Measurements from ENCODE around the gene CLSTN1. TPM values are rescaled to one million over a fixed set of nuclear protein-coding genes. Genes with fewer than 3 reads are reported as not detected.

Gene CLSTN1
- total and polyA plus RNA-seq, 2 of the 8 experiments (the other 6 are each of a cell fraction or from before 2014, with no cell fraction given) = 34.2 to 97.4 TPM

DNA sequence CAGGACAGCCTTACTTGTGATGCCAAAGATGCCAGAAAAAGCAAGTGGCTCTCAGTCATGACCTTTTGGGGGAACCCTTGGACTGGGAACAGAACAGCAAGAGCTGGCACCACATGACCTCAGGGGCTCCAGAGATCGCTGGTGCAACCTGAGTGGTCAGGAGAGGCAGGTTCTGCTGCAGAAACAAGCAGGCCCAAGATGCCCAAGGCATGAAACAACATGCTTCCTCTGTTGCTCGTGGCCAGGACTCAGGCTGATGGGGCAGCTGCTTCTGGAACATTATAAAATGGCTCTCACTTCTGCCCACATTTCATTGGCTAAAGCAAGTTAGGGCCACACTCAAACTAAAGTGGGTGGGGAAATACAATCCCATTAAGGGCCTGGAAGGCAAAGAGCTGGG lies 17.7 kb upstream of the CLSTN1 start:
- Histone ChIP-seq H3K4me3 (ENCODE audit: extremely low read depth in 1 of 4, insufficient read depth in 2 of 4, low read depth in 3 of 4, low read length in 4 of 4) (no peak overlapping the region), H2BK5ac (ENCODE audit: low read depth, low read length) (no peak overlapping the region), H3K14ac (ENCODE audit: insufficient read length) (no peak overlapping the region), H3K4ac (replicated peaks; ENCODE audit: insufficient read length, low read depth, low read length) (no peak overlapping the region), H3K23ac (ENCODE audit: insufficient read length) (no peak overlapping the region), H3K79me1 (ENCODE audit: low read depth, low read length) (no peaks in the 10 kb centered on the region), H3K27ac (ENCODE audit: low read depth, low read length) (no peak overlapping the region), H3K23me2 (ENCODE audit: low read depth, low read length) (no peaks in the 10 kb centered on the region), H3K18ac (ENCODE audit: extremely low read depth, low read length) (no peak overlapping the region), H3K56ac (replicated peaks; ENCODE audit: insufficient read length, low read depth, low read length) (no peak overlapping the region), H2AK5ac (ENCODE audit: low read depth, low read length) (no peak overlapping the region), H2BK20ac (ENCODE audit: low read length) (no peak overlapping the region), H3K36me3 (ENCODE audit: control insufficient read depth in 2 of 4, insufficient read depth in 4 of 4, low read length in 3 of 4) (no peaks in the 10 kb centered on the region), H2AFZ (ENCODE audit: low read length) (no peak overlapping the region), H3K4me2 (ENCODE audit: insufficient read depth in 1 of 2, low read depth in 2 of 2, low read length in 2 of 2) (no peak overlapping the region), H2BK120ac (replicated peaks; ENCODE audit: low read depth, low read length) (no peak overlapping the region), H2BK12ac (ENCODE audit: low read depth, low read length) (no peak overlapping the region), H3K79me2 (ENCODE audit: control insufficient read depth in 1 of 2, insufficient read depth in 2 of 2, low read length in 2 of 2) (no peaks in the 10 kb centered on the region), H4K5ac (ENCODE audit: insufficient read length, low read depth, low read length) (no peak overlapping the region), H3K27me3 (replicated peaks in 1 of 4; ENCODE audit: control insufficient read depth in 3 of 4, extremely low read depth in 1 of 4, insufficient read depth in 3 of 4, low read length in 3 of 4) (no peaks in the 10 kb centered on the region; a peak in 2 of 7 replicates), H4K91ac (replicated peaks; ENCODE audit: insufficient read length, low read length) (no peak overlapping the region), H2BK15ac (ENCODE audit: low read length) (no peak overlapping the region), H3K9ac (replicated peaks in 1 of 4; ENCODE audit: extremely low read depth in 1 of 4, low read depth in 3 of 4, low read length in 3 of 4) (no peak overlapping the region), H3K9me3 (ENCODE audit: insufficient read depth in 2 of 2, low read depth in 1 of 2, low read length in 1 of 2) (no peaks in the 10 kb centered on the region), H4K20me1 (replicated peaks in 1 of 2; ENCODE audit: control insufficient read depth in 1 of 2, insufficient read depth in 2 of 2, low read length in 2 of 2) (no peaks in the 10 kb centered on the region), H4K8ac (ENCODE audit: extremely low read depth, insufficient read depth, low read length) (no peak overlapping the region), H3K4me1 (replicated peaks in 1 of 4; ENCODE audit: control insufficient read depth in 3 of 4, insufficient read depth in 4 of 4, low read length in 3 of 4) (peaks cover 0 to 17% (median 10%) of the 10 kb centered on the region in 4 experiments; a peak in 6 of 7 replicates)
- WGBS, 2 experiments (ENCODE audit: extremely low coverage in 1 of 2, insufficient coverage in 1 of 2, insufficient read length in 1 of 2, insufficient replicate concordance in 2 of 2, low coverage in 1 of 2, low lambda C conversion rate in 2 of 2, missing lambda C conversion rate in 1 of 2) = 92% methylated on average over 2 of the region's 2 CpGs; no CpG with 5 or more reads in 1 of the 2 experiments
- no peak for TF ChIP-seq FOSL1 (IDR thresholded peaks at IDR 0.05; ENCODE audit: insufficient read depth, low read depth, low read length)
- DNase-seq (ENCODE audit: low read depth in 1 of 2, low spot score in 2 of 2) = no peak
- POLR2A ChIA-PET (ENCODE audit: partially characterized antibody) = interaction anchor here (0.8 kb wide), 1 partner anchor 10 kb away, joined by 3 read pairs; no protein-coding TSS in a partner anchor
- no peak for FAIRE-seq
- CTCF ChIA-PET (ENCODE audit: partially characterized antibody) = interaction anchor here (0.5 to 5.3 kb wide), 10 partner anchors 15 to 223 kb away, joined by 3 to 29 read pairs (median 6); no protein-coding TSS in a partner anchor

Measured in H1 (cell line).